B cell (primary cell): Measurements from ENCODE around the gene SCGB1C2.

Source experiments
- CTCF ChIP-seq: fragments of 200-600 bp; IDR thresholded peaks from one replicate; pipeline ENCODE4 v1.8.0; 2022; ENCODE audit warnings: antibody characterized with exemption, mild to moderate bottlenecking
- EZH2 ChIP-seq: IDR thresholded peaks from 2 replicates; pipeline ENCODE4 v1.6.1; 2012; ENCODE audit warnings: borderline replicate concordance, low read depth, mild to moderate bottlenecking, moderate library complexity, low read length; ENCODE audit not compliant: insufficient read depth, poor library complexity, severe bottlenecking

GRCh38 chr17:187130-187529, 49.8 kb downstream of the SCGB1C2 start:
- TF ChIP-seq CTCF, result no peak
- no peak for TF ChIP-seq EZH2
